Stimulated activated CD8-positive, alpha-beta memory T cell treated with anti-CD3 and anti-CD28 coated beads, Interleukin-7, amount 100 ng/mL, for 24 hours (primary cell): ENCODE results near the gene RNF207.

Experiments
- DNase-seq: peaks from one replicate; pipeline ENCODE4 v3.0.0-alpha.2; 2020; ENCODE audit warnings: low read depth

RNF207 gene

DNA sequence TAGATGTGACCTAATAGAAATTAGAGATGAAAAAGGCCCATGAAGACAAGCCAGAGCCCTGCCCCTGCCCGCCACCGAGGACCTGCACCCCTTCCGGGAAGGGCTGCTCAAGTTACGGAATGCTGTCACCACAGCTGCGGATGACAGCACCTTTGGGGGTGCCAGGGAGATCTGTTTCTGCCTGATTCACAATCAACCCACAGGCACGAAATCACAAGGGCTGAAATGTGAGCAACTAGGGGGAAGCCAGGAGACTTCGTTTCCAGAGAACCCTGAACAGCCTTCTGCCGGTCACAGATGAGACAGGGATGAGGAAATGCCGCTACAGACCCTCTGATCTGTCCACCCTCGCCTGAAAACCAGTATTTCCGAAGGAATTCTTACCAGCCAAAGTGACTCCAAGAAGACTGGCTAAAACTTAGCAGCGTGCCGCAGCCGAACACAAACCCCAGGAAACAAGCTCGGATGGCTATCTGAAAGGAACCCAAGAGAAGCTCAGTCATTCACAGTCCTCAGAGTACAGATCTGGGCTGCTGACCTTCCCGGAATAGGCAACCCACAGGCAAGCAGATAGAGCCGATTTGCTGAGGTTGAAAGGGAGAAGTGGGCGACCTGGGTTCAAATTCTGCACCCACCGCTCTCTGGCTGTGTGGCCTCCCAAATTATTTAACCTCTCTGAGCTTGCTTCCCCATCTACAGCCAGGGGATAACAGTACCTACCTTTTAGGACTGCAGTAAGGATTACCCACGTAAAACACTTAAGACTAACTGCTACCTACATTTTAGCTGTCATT, 28.8 kb downstream of the RNF207 start:
- no peak for DNase-seq

DNA sequence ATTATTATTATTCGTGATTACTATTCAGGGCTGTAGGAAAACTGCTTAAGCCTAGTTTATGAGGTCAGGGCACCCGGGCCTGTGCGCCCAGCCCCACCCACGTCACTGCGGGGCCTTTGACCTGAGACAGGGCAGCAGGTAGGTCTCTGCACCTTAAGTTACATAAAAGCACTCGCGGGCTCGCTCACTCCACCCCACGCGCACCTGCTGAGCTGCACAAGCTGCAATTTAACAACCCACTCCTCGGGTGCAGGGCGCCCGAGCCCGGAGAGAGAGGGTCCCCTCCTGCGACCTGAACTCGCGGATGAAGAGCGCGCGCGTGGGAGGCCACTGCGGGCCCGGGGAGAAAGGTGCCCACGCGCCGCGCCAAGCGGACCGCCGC, 29.4 kb downstream of the RNF207 start:
- DNase-seq: no peak

DNA sequence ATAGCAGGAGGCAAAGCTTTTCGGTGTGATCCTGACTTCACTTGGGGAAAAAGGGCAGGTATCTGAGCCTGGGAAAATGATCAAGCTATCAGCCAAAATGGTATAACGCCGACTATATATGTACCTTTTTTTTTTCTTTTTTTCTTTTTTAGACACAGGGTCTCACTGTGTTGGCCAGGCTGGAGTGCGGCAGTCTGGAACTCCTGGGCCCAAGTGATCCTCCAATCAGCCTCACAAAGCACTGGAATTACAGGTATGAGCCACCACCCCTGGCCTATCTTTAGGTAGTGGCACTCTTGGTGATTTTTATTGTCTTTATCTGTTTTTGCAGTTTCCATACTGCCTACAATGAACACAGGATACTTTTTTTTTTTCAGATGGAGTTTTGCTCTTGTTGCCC, 31.2 kb downstream of the RNF207 start:
- DNase-seq: no peak

GRCh38 chr1:6239213-6239752, 33.4 kb downstream of the RNF207 start:
- DNase-seq: no peak

DNA sequence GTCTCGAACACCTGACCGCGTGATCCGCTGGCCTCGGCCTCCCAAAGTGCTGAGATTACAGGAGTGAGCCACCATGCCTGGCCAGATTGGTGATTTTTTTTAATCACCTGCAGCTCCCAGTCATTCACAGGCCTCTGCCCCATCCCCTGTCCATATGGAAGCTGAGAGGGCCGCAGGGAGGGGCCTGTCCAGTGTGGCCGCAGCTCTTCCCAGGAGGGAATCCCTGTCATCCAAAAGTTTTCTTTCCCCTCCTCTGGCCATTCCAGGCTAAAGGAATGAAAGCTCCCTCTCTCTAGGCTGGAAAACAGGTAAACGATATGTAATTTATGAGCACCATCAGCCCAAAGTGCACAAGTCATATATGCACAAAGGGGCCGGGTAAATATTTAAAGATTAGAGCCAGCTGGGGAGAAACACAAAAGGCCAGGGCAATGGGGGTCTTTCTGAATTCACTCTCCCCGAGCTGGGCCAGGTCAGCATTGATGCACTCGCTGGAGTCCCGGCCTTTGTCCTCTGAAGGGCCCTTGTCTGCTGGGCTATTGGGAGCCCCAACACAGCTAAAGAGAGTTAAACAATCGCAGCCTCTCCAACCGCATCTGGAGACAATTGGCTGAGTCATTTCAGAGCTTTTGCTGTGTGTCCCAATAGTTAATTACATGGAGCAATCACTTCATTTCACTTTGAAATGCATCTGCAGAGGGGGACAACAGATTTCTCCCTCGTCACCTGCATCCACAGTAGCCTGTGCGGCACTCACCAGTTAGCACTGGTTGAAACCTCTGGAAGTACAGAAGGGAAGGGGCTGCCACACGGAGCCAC, 34.2 kb downstream of the RNF207 start:
- DNase-seq: no peak

DNA sequence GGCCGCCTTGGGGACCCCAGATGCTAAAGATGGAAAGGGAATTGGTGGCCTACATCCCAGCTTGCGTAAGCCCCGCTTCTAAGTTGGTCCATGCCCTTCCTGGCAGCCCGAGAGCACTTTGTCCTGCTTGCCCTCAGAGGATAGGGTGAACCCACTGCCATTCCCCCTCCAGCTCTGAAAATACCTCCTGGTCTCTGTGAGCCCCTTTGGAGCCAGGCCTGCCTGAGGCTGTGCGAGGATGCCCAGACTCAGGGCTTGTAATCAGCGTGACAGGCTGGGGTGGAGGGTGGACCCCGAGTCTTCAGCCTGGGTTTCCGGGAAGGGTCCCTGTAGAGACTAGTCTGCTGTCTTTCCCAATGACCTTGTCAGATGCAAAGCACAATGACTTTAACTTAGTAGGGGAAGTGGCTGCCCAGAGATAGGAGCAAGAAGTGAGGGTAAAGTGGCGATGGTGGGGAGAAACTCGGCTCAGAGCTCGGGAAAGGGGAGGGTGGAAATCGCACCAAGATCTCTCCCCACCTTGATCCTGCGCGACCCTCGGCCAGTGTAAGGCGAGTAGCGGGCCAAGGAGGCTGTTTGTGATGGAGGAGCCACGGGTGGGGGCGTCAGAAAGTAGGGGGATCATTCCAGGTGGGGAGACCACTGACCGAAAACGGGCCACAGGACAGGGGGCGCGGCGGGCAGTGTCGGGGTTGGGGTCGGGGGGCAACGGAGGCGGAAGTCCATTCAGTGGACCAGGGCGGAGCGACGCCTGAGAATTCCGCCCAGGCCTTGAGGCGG, 35.4 kb downstream of the RNF207 start:
- no peak for DNase-seq

DNA sequence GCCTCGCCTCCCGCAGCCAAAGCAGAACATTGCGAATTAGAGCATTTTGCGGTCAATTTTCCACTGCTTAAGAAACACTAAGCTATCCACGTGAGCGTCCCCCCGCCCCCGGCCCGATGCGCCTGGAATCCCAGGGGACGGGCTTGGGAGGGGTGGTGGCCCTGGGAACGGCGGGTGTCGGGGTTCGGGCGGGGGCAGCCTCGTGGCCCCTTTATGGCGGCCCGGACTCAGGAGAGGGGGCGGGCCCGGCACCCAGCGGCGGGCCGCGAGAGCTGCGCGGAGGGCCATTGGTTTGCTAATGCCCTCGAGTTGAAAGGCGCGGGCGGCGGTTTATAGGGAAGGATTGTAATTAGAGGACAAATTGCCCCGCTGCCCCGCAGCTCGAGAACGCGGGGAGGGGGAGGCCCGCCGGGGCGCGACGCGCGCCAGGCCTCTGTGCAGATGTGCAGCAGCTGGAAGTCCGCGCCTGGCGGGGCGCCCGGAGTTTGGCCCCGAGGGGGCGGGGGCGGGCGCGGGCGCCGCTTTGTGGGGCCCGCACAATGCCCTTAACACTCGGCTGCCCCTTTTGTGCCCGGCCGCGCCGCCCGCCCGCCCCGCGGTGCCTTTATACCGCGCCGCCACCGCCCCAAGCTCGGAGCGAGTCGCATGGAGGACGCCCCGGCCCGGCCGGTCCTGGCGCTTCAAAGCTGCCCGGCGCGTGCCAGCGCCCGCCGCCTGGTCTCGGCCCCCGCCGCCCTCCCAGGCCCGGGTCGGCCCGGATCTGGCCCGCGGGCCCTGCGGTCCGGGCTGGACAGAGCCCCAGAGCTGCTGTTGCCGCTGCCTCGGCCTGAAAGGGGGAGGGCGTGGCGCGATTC, 36.2 kb downstream of the RNF207 start:
- no peak for DNase-seq

GRCh38 chr1:6243053-6243834, 37.3 kb downstream of the RNF207 start:
- no peak for DNase-seq

- DNase-seq: no peak
Measured at GRCh38 chr1:6243993-6244392, 38.1 kb downstream of the RNF207 start, which contains the start of gene HES3. TSS of gene HES3 (plus strand) at chr1:6244179. CDS start at chr1:6244366, 187 bp downstream.

DNA sequence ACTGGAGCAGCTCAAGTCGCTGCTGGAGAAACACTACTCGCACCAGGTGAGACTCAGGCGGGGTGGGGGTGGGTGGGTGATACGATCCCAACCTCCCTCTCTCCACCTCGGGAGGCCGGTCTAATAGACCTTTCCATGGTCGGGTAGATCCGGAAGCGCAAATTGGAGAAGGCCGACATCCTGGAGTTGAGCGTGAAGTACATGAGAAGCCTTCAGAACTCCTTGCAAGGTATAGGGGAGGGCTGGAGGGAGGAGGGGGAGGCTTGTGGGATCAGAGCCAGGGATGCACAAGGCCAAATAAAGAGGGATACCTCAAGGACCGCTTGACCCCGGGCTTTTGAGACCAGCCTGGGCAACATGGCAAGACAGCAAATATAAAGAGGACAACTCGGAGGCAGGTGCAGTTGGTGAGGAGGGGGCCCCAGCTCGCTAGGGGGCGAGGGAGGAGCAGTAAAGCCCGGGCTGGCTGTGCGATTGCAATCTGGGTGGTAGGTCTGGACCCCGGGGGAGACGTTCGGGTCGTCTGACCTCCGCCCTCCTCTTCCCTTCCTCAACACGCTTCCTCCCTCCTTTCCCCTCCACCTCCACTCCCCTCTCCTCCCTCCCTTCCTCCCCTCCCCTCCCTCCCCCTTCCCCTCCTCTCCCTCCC, 38.6 kb downstream of the RNF207 start:
- DNase-seq: no peak

DNA sequence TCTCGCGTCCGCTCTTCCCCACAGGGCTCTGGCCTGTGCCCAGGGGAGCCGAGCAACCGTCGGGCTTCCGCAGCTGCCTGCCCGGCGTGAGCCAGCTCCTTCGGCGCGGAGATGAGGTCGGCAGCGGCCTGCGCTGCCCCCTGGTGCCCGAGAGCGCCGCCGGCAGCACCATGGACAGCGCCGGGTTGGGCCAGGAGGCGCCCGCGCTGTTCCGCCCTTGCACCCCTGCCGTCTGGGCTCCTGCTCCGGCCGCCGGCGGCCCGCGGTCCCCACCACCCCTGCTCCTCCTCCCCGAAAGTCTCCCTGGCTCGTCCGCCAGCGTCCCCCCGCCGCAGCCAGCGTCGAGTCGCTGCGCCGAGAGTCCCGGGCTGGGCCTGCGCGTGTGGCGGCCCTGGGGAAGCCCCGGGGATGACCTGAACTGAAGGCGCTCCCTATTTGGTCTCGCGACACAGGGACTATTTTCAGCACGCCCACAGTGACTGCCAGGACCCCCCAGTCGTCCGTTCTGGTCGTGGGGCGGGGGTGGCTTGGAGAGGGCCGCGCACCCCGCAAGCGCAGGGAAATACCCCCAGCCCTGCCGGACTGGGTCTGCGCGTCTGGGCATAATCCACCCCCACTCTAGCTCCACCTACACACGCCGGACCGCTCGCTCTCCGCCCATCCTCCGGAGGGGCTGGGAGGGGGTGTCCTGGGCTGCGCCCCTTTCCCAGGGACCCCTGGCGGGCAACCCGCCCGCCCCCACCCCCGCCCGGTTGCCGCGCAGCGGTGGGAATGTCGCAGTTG, 39.4 kb downstream of the RNF207 start:
- DNase-seq: peak; percentile 49

- DNase-seq: peak; percentile 43
Measured at GRCh38 chr1:6245869-6246496, 40.1 kb downstream of the RNF207 start.

- DNase-seq: peak; percentile 55
Measured at GRCh38 chr1:6246497-6247467, 40.9 kb downstream of the RNF207 start.

DNA sequence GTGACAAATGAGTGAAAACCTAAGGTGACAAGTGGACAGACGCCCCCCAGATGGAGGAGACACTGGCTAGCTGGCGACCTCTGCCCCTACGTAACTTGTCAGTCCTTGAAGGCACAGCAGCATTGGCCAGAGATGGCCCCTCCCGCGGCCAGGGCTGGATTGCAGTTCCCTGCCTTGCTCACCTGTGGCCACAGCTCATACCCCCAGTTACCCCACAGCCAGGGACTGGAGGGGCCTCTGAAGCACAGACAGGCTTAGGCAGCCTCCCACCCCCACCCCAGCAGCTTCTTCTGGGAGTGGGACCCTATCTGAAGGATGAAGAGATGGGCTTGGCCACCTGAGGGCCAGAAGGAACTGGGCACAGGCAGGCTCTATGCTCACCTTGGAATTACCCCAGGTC, 41.7 kb downstream of the RNF207 start:
- no peak for DNase-seq

DNA sequence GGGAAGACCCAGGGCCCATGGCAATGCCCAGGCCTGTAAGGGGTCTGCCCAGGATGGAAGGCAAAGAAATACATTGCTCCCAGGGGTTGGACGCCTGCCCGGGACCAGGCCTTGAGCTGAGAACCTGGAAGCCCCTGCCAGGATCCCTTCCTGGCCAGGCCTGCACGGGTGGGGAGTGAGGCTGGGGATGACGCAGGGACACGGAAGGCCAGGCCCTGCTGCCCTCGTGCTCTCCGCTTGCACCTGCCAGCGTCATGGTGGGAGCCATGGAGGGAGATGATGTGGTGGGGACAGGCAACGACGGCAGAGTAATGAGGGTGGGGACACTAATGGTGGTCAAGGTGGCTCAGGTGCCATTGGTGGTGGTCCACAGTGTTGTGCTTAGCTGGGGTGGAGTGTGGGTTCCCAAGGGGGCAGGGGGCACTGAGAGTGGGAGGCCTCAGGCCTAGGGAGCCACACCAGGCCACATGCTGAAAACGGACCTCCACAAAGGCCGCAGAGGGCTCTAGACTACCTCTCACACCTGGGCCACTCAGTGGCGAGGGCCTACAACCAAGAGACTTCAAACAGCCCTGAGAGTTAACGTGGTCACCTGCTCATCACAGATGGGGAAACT, 42.4 kb downstream of the RNF207 start:
- DNase-seq: no peak

DNA sequence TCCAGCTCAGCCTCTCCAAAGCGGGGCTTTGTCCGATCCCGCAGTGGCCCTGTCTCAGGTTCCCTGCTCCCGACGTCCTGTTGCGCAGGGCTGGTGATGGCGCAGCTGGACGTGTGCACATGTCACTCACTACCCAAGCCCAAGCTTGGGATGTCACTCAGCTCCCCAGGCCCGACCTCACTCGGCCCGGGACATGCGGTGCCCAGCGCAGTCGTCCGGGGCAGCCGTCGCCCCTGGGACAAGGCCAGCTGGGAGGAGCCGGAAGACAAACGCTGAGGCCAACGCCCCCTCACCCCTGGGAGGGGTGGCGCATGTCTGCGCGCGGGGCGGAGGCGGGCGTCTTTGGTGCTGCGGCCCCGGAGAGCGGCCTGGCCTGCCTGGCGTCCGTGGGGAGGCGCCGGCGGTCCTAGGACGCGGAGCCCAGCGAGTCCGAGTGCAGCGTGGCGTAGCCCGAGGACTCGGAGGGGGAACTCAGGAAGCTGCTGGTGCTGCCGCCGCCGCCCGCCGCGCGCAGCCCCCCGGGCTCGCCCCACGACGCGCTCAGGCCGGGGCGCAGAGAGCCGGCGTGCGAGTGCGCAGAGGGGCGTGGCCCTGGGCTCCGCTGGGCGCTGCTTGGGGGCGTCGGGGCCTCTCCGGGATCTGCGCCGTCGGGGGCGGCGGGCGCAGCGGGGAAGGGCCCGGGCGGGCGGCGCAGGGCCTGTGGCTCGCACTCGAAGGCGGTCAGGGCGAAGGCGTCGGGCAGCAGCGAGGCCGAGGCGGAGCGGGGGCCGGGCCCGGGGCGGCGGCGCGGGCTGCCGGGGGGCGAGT, 43.2 kb downstream of the RNF207 start:
- DNase-seq: no peak
